RWPE1 (cell line): ENCODE results near the gene RPS6KA3.
"Not testable (repeated sequence)": the region's sequence is repeated elsewhere in the genome, so short reads cannot be mapped to it uniquely, and the experiment has no call there.

Experiments
- CTCF ChIA-PET: fragments of 350-600 bp; sonication (Branson Sonifier 250); formaldehyde crosslinking; extraction: SDS; loops from one replicate; lab custom pipeline; 2021; lab: Yijun Ruan, JAX
- POLR2A ChIA-PET: fragments of 400-600 bp; formaldehyde crosslinking; extraction: SDS; loops from one replicate; lab custom pipeline; 2020; ENCODE audit warnings: antibody characterized with exemption; ENCODE audit not compliant: low non-redundant PET; lab: Yijun Ruan, JAX
- DNase-seq: peaks from one replicate; pipeline ENCODE4 v3.0.0; 2012; ENCODE audit warnings: low spot score
- H3K27ac ChIP-seq: fragments of 450-650 bp; 2 replicates; pipeline ENCODE4 v1.5.1; 2017
- CTCF ChIP-seq: fragments of 450-650 bp; conservative IDR thresholded peaks from 2 replicates; pipeline ENCODE4 v1.5.1; 2017; ENCODE audit warnings: low read depth, mild to moderate bottlenecking

RPS6KA3 gene

GRCh38 chrX:20173856-20174255, 92.9 kb downstream of the RPS6KA3 start:
- ChIA-PET CTCF (no interaction called here), POLR2A (no interaction called here)
- DNase-seq = no peak
- no peak for TF ChIP-seq CTCF
- H3K27ac ChIP-seq = no peak overlapping the region

- no peak for DNase-seq
Observed at GRCh38 chrX:20173313-20173712, 93.4 kb downstream of the RPS6KA3 start.

GRCh38 chrX:20171887-20172286, 94.8 kb downstream of the RPS6KA3 start:
- ChIA-PET CTCF (no interaction called here), POLR2A (no interaction called here)
- DNase-seq = no peak
- TF ChIP-seq CTCF = no peak
- H3K27ac ChIP-seq = no peak overlapping the region

More at GRCh38 chrX:20173313-20173712, 93.4 kb downstream of the RPS6KA3 start:
- TF ChIP-seq CTCF = no peak
- ChIA-PET POLR2A (no interaction called here), CTCF (no interaction called here)
- no peak overlapping the region for H3K27ac ChIP-seq

- CTCF ChIA-PET, DNase-seq, H3K27ac ChIP-seq, POLR2A ChIA-PET: not testable (repeated sequence)
Observed at GRCh38 chrX:20162516-20162915, 104.2 kb downstream of the RPS6KA3 start.

GRCh38 chrX:20159797-20160385, 106.8 kb downstream of the RPS6KA3 start:
- no peak overlapping the region for H3K27ac ChIP-seq
- POLR2A ChIA-PET = no interaction called here
- CTCF ChIA-PET = interaction anchor here (0.7 kb wide), 1 partner anchor 624 kb away, joined by 4 read pairs; no protein-coding TSS in a partner anchor

GRCh38 chrX:20151689-20152088, 115.0 kb downstream of the RPS6KA3 start:
- POLR2A ChIA-PET = no interaction called here
- no peak for TF ChIP-seq CTCF
- no peak for DNase-seq

More at GRCh38 chrX:20159797-20160385, 106.8 kb downstream of the RPS6KA3 start:
- DNase-seq = no peak
- no peak for TF ChIP-seq CTCF

GRCh38 chrX:20149326-20149725, 117.4 kb downstream of the RPS6KA3 start:
- no peak for TF ChIP-seq CTCF
- no peak for DNase-seq
- H3K27ac ChIP-seq = no peak overlapping the region
- CTCF ChIA-PET = interaction anchor here (0.6 kb wide), 1 partner anchor 85 kb away, joined by 3 read pairs; no protein-coding TSS in a partner anchor
- POLR2A ChIA-PET = no interaction called here

More at GRCh38 chrX:20151689-20152088, 115.0 kb downstream of the RPS6KA3 start:
- H3K27ac ChIP-seq = no peak overlapping the region
- CTCF ChIA-PET = no interaction called here
